Measurements from ENCODE around the gene PIK3CD. TPM values are rescaled to one million over a fixed set of nuclear protein-coding genes. Genes with fewer than 3 reads are reported as not detected.
"Not testable (repeated sequence)": the region's sequence is repeated elsewhere in the genome, so short reads cannot be mapped to it uniquely, and the experiment has no call there.

Gene PIK3CD
- total RNA-seq, 1 experiment from 2014 or later = 43.5 TPM

DNA sequence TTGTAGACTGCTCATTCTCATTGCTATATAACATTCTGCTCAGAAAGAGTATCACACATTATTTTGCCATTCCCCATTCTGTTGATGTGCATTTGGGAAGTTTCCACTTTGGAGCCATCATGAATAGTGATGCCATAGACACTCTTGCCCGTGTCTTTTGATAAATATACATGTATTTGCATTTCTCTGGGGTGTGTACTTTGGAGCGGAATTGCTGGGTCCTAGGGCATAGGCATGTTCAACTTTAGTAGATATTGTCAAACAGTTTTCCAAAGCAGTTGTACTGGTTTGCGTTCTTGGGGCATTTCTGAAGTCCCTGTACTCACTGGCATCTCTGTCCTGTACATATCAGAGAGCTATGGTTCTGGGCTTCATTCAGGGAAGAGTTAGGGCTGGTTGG, 52.1 kb downstream of the PIK3CD start:
- Histone ChIP-seq H3K79me2 (ENCODE audit: low read length) (peaks cover 13% of the 10 kb centered on the region; the same call in 1 of the 2 replicates), H2AFZ (ENCODE audit: low read length) (no peak overlapping the region), H3K27me3 (ENCODE audit: low read length) (no peaks in the 10 kb centered on the region), H3K9ac (ENCODE audit: low read length) (no peak overlapping the region), H3K4me1 (ENCODE audit: low read length) (peaks cover 15% of the 10 kb centered on the region), H3K27ac (ENCODE audit: low read length) (peak overlapping the region; percentile 24), H3K9me3 (ENCODE audit: low read length) (no peaks in the 10 kb centered on the region), H3K36me3 (ENCODE audit: insufficient read depth, low read length) (no peaks in the 10 kb centered on the region), H4K20me1 (ENCODE audit: insufficient read depth, low read depth, low read length) (no peaks in the 10 kb centered on the region), H3K4me3 (ENCODE audit: low read length) (no peak overlapping the region), H3K9me2 (replicated peaks; ENCODE audit: insufficient read depth, low read length) (no peaks in the 10 kb centered on the region), H3K4me2 (ENCODE audit: low read depth, low read length, poor library complexity, severe bottlenecking) (no peak overlapping the region)
- no peak for DNase-seq

- peaks cover 15% of the 10 kb centered on the region for H3K4me1 ChIP-seq (ENCODE audit: low read length)
- H3K27ac ChIP-seq (ENCODE audit: low read length) = no peak overlapping the region
- no peak for DNase-seq
These were observed 54.0 kb downstream of the PIK3CD start for GRCh38 chr1:9705337-9706093.

GRCh38 chr1:9706178-9706577, 54.6 kb downstream of the PIK3CD start:
- no peaks in the 10 kb centered on the region for H3K27me3 ChIP-seq (ENCODE audit: low read length)
- no peaks in the 10 kb centered on the region for H3K9me3 ChIP-seq (ENCODE audit: low read length)
- no peaks in the 10 kb centered on the region for H3K36me3 ChIP-seq (ENCODE audit: insufficient read depth, low read length)
- no peaks in the 10 kb centered on the region for H3K9me2 ChIP-seq (replicated peaks; ENCODE audit: insufficient read depth, low read length)
- no peak overlapping the region for H3K4me2 ChIP-seq (ENCODE audit: low read depth, low read length, poor library complexity, severe bottlenecking)
- H4K20me1 ChIP-seq (ENCODE audit: insufficient read depth, low read depth, low read length) = no peaks in the 10 kb centered on the region
- H3K4me1 ChIP-seq (ENCODE audit: low read length) = peaks cover 15% of the 10 kb centered on the region
- DNase-seq = no peak
- H3K79me2 ChIP-seq (ENCODE audit: low read length) = peaks cover 13% of the 10 kb centered on the region; the same call in 1 of the 2 replicates
- no peak overlapping the region for H3K9ac ChIP-seq (ENCODE audit: low read length)
- no peak overlapping the region for H3K27ac ChIP-seq (ENCODE audit: low read length)
- H2AFZ ChIP-seq (ENCODE audit: low read length) = no peak overlapping the region
- H3K4me3 ChIP-seq (ENCODE audit: low read length) = no peak overlapping the region

More at GRCh38 chr1:9705337-9706093, 54.0 kb downstream of the PIK3CD start:
- no peaks in the 10 kb centered on the region for H3K9me3 ChIP-seq (ENCODE audit: low read length)
- no peak overlapping the region for H2AFZ ChIP-seq (ENCODE audit: low read length)
- no peak overlapping the region for H3K9ac ChIP-seq (ENCODE audit: low read length)
- no peaks in the 10 kb centered on the region for H3K27me3 ChIP-seq (ENCODE audit: low read length)
- no peak overlapping the region for H3K4me3 ChIP-seq (ENCODE audit: low read length)
- no peak overlapping the region for H3K4me2 ChIP-seq (ENCODE audit: low read depth, low read length, poor library complexity, severe bottlenecking)
- H4K20me1 ChIP-seq (ENCODE audit: insufficient read depth, low read depth, low read length) = no peaks in the 10 kb centered on the region
- no peaks in the 10 kb centered on the region for H3K36me3 ChIP-seq (ENCODE audit: insufficient read depth, low read length)
- H3K9me2 ChIP-seq (replicated peaks; ENCODE audit: insufficient read depth, low read length) = no peaks in the 10 kb centered on the region
- H3K79me2 ChIP-seq (ENCODE audit: low read length) = peaks cover 13% of the 10 kb centered on the region; the same call in 1 of the 2 replicates

DNA sequence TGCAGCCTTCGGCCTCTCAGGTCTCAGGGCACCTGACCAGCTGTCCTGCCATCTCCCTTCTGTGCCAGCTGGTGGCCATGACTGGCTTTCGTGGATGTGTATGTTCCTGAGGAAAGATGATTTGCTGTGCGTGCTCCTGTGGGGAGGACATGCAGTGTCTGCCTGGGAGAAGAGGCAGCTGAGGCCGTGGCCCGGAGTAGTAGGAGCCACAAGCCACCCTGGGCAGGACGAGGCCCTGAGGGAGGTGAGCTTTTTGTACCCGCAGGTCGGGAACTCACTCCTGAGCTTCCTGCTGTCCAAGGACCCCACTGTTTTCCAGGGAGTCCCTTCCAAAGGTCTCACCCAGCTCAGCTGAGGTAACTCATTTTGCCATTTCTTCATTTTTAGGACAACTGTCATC, 58.5 kb downstream of the PIK3CD start:
- H3K36me3 ChIP-seq (ENCODE audit: insufficient read depth, low read length) = peaks cover 8% of the 10 kb centered on the region; the same call in 1 of the 2 replicates
- no peaks in the 10 kb centered on the region for H3K9me3 ChIP-seq (ENCODE audit: low read length)
- no peak for DNase-seq
- H3K4me3 ChIP-seq (ENCODE audit: low read length) = no peak overlapping the region
- H3K27ac ChIP-seq (ENCODE audit: low read length) = no peak overlapping the region
- H4K20me1 ChIP-seq (ENCODE audit: insufficient read depth, low read depth, low read length) = no peaks in the 10 kb centered on the region
- no peaks in the 10 kb centered on the region; the same call in 1 of the 2 replicates for H3K79me2 ChIP-seq (ENCODE audit: low read length)
- no peak overlapping the region for H3K9ac ChIP-seq (ENCODE audit: low read length)
- H3K4me2 ChIP-seq (ENCODE audit: low read depth, low read length, poor library complexity, severe bottlenecking) = no peak overlapping the region
- no peaks in the 10 kb centered on the region for H3K4me1 ChIP-seq (ENCODE audit: low read length)
- no peaks in the 10 kb centered on the region for H3K27me3 ChIP-seq (ENCODE audit: low read length)
- no peaks in the 10 kb centered on the region for H3K9me2 ChIP-seq (replicated peaks; ENCODE audit: insufficient read depth, low read length)
- no peak overlapping the region for H2AFZ ChIP-seq (ENCODE audit: low read length)

- Histone ChIP-seq H3K4me3 (ENCODE audit: low read length) (no peak overlapping the region), H3K9me3 (ENCODE audit: low read length) (no peaks in the 10 kb centered on the region), H3K9me2 (replicated peaks; ENCODE audit: insufficient read depth, low read length) (no peaks in the 10 kb centered on the region), H3K27me3 (ENCODE audit: low read length) (no peaks in the 10 kb centered on the region), H3K9ac (ENCODE audit: low read length) (no peak overlapping the region), H3K4me2 (ENCODE audit: low read depth, low read length, poor library complexity, severe bottlenecking) (no peak overlapping the region), H4K20me1 (ENCODE audit: insufficient read depth, low read depth, low read length) (no peaks in the 10 kb centered on the region), H3K79me2 (ENCODE audit: low read length) (no peaks in the 10 kb centered on the region), H3K27ac (ENCODE audit: low read length) (no peak overlapping the region), H3K4me1 (ENCODE audit: low read length) (no peaks in the 10 kb centered on the region), H2AFZ (ENCODE audit: low read length) (no peak overlapping the region), H3K36me3 (ENCODE audit: insufficient read depth, low read length) (peaks cover 8% of the 10 kb centered on the region; the same call in 1 of the 2 replicates)
- DNase-seq = no peak
These were observed 60.0 kb downstream of the PIK3CD start for GRCh38 chr1:9711466-9712020.

- H3K9me2 ChIP-seq (replicated peaks; ENCODE audit: insufficient read depth, low read length); H3K4me2 ChIP-seq (ENCODE audit: low read depth, low read length, poor library complexity, severe bottlenecking); H3K27me3 ChIP-seq (ENCODE audit: low read length); H3K79me2 ChIP-seq (ENCODE audit: low read length); H3K36me3 ChIP-seq (ENCODE audit: insufficient read depth, low read length); H2AFZ ChIP-seq (ENCODE audit: low read length); H4K20me1 ChIP-seq (ENCODE audit: insufficient read depth, low read depth, low read length); H3K9me3 ChIP-seq (ENCODE audit: low read length); DNase-seq; H3K27ac ChIP-seq (ENCODE audit: low read length); H3K9ac ChIP-seq (ENCODE audit: low read length); H3K4me3 ChIP-seq (ENCODE audit: low read length); H3K4me1 ChIP-seq (ENCODE audit: low read length): not testable (repeated sequence)
These were observed 61.2 kb downstream of the PIK3CD start for GRCh38 chr1:9712767-9713166.

GRCh38 chr1:9714257-9714718, 62.8 kb downstream of the PIK3CD start:
- Histone ChIP-seq H3K27me3 (ENCODE audit: low read length) (no peaks in the 10 kb centered on the region), H3K9me3 (ENCODE audit: low read length) (no peaks in the 10 kb centered on the region), H3K9ac (ENCODE audit: low read length) (no peak overlapping the region), H3K36me3 (ENCODE audit: insufficient read depth, low read length) (peaks cover 8% of the 10 kb centered on the region; the same call in 1 of the 2 replicates), H3K79me2 (ENCODE audit: low read length) (no peaks in the 10 kb centered on the region), H3K9me2 (replicated peaks; ENCODE audit: insufficient read depth, low read length) (no peaks in the 10 kb centered on the region), H3K4me3 (ENCODE audit: low read length) (no peak overlapping the region), H3K4me1 (ENCODE audit: low read length) (peaks cover 11% of the 10 kb centered on the region), H2AFZ (ENCODE audit: low read length) (no peak overlapping the region), H3K4me2 (ENCODE audit: low read depth, low read length, poor library complexity, severe bottlenecking) (no peak overlapping the region), H3K27ac (ENCODE audit: low read length) (no peak overlapping the region), H4K20me1 (ENCODE audit: insufficient read depth, low read depth, low read length) (no peaks in the 10 kb centered on the region)
- DNase-seq = no peak

- H3K4me1 ChIP-seq (ENCODE audit: low read length) = peaks cover 11% of the 10 kb centered on the region
- no peaks in the 10 kb centered on the region for H3K79me2 ChIP-seq (ENCODE audit: low read length)
- H3K9me3 ChIP-seq (ENCODE audit: low read length) = no peaks in the 10 kb centered on the region
- no peak overlapping the region for H2AFZ ChIP-seq (ENCODE audit: low read length)
- no peak for DNase-seq
- H3K4me3 ChIP-seq (ENCODE audit: low read length) = no peak overlapping the region
- H4K20me1 ChIP-seq (ENCODE audit: insufficient read depth, low read depth, low read length) = no peaks in the 10 kb centered on the region
- no peaks in the 10 kb centered on the region for H3K9me2 ChIP-seq (replicated peaks; ENCODE audit: insufficient read depth, low read length)
- no peaks in the 10 kb centered on the region for H3K27me3 ChIP-seq (ENCODE audit: low read length)
- no peak overlapping the region for H3K4me2 ChIP-seq (ENCODE audit: low read depth, low read length, poor library complexity, severe bottlenecking)
- H3K9ac ChIP-seq (ENCODE audit: low read length) = no peak overlapping the region
- H3K27ac ChIP-seq (ENCODE audit: low read length) = no peak overlapping the region
- peaks cover 8% of the 10 kb centered on the region; the same call in 1 of the 2 replicates for H3K36me3 ChIP-seq (ENCODE audit: insufficient read depth, low read length)
These were observed 64.2 kb downstream of the PIK3CD start for GRCh38 chr1:9715536-9716226.

Measured in Karpas-422 (cell line).